ENCODE results near the gene MRPL17. TPM values are rescaled to one million over a fixed set of nuclear protein-coding genes. Genes with fewer than 3 reads are reported as not detected.

Gene MRPL17
- total RNA-seq (10 to 100 TPM in 4 of 5 experiments, 1 to 10 TPM in 1; 10.0 to 70.3 (median 26.4) TPM), polyA plus RNA-seq (10 to 100 TPM; 21.6 to 33.4 TPM), total RNA-seq (10.1 reads per million, percentile 36 among the genes with 10 or more reads in this experiment)

DNA sequence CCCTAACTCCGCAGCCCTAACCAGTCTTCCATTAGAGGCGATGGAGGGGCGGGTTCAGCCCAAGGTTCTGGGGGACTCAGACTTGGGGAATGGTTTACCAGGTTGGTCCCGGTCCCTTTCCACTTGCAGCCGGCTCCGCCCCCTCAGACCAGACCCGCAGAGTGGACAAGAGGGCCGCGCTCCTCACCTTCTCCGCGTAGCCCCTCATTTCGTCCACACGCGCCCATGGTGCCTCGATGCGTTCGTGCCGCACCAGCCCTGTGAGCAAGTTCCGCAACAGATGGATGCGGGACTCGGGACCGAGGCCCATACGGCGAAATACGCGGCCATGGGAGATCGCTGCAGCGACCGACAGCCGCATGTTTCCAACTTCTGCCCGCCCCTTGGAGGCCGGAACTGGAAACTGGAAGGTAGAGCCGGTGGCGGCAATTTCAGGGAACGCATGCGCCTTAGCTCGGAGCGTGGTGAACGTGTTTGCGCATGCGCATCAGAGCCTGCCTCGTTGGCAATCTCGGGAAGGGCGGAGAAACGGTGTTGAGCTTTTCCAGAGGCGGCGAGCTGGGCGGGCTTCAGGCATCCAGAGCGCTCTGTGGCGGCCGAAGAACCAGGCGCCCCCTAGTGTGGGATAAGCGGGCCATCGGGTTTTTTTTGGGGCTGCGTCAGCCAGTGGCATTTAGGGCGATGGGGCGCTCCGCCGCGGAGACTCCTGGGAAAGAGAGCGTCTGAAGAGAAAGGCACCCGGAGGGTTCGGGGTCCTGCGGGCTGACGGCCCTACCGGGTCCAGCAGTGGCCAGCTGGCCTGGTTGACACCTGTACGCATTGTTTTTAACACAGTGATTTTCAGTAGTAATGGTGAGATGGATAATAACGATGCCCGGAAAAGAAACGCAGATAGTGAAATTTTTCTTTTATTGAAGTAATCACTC is at the start of gene MRPL17:
Gene MRPL17, minus strand, starts transcription at position 405 of the 926 bp plus-strand sequence. Its CDS starts 44 bp downstream, at position 361.
- Mint-ChIP-seq H3K4me3 (peak within 1 kb of the TSS; percentile 83 to 99 (median 98)), H3K27me3 (peaks cover 0 to 3% (median 0%) of the 10 kb centered on the region in 5 donors), H3K4me1 (peaks cover 18 to 58% (median 44%) of the 10 kb centered on the region in 7 donors), H3K9me3 (peaks cover 0 to 5% (median 0%) of the 10 kb centered on the region in 11 donors), H3K36me3 (peaks cover 0 to 27% (median 11%) of the 10 kb centered on the region in 5 donors), H3K27ac (peak within 1 kb of the TSS; percentile 94 to 99 (median 99))
- POLR2A ChIA-PET, result interaction anchor here (0.9 to 7.3 kb wide), 23 partner anchors 11 to 304 kb away, joined by 3 to 170 read pairs (median 6); partner anchors contain the start of genes APBB1, ARFIP2, ILK and TAF10
- Histone ChIP-seq H3K9me3 (ENCODE audit: control insufficient read depth in 2 of 3, low read length in 3 of 3) (no peaks in the 10 kb centered on the region), H3K27ac (ENCODE audit: low read depth, low read length) (peak within 1 kb of the TSS; percentile 85), H3K36me3 (ENCODE audit: control insufficient read depth in 2 of 3, insufficient read depth in 3 of 3, low read length in 3 of 3) (peaks cover 0 to 9% (median 0%) of the 10 kb centered on the region in 3 experiments), H3K27me3 (ENCODE audit: control insufficient read depth in 2 of 2, insufficient read depth in 2 of 2, low read length in 2 of 2) (no peaks in the 10 kb centered on the region), H3K4me1 (ENCODE audit: control insufficient read depth in 2 of 2, insufficient read depth in 2 of 2, low read length in 2 of 2) (peaks cover 7 to 10% of the 10 kb centered on the region in 2 donors), H3K4me3 (ENCODE audit: low read length) (peak within 1 kb of the TSS; percentile 75)
- intact Hi-C loops (cut with micrococcal nuclease), result loop anchor here (1.0 to 5.0 kb wide), 21 partner anchors 9 to 449 kb away; partner anchors contain the start of genes ARFIP2 (in 2 of the 2), FHIP1B (in 2 of the 2), SMPD1 (in 2 of the 2) and TAF10 (in 2 of the 2)
- CTCF ChIA-PET, result interaction anchor here (0.6 to 2.8 kb wide), 32 partner anchors 9 to 466 kb away, joined by 3 to 41 read pairs (median 4); partner anchors contain the start of genes ILK, RRP8, TAF10 and TPP1
- ATAC-seq, result peak; percentile 99
- DNase-seq, result peak; percentile 95 to 100 (median 99)

DNA sequence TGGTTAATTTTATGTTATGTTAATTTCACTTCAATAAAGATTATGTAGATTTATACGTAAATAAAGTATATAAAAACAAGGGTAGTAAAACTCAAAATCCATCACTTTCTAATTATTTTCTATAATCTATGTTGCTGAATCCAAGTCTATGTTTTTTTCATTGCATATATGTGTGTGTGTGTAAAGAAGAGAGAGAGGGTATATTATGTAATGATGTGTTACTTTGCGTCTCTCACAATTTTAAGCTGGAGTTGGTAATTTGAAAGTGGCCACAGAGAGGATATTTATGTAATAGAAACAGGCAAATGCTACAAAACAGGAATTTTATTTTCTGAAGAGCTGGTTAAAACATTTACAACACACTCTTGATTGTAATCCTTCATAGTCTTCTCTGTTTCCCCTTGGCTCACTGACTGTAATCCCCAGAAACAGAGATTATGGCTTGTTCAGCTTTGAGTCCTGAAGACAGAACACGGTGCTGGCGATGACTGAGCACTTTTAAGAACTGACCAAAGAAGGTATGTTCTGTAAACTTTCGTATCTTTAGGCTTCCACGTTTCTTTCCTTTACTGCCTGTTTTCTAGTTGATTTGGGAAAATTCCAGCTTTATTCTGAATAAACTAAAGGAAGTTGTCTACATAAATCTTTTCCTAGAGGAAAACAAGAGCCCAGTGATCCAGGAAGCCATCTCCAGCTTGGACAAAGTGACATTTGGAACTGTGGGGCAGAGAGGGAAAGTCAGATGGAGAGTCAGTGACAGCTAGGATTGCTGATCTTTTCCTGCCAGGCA is 45.0 kb upstream of the MRPL17 start:
- intact Hi-C loops (cut with micrococcal nuclease), result no loop called here
- Histone ChIP-seq H3K9me3 (ENCODE audit: control insufficient read depth in 2 of 3, low read length in 3 of 3) (peaks cover 0 to 5% (median 0%) of the 10 kb centered on the region in 3 experiments), H3K27me3 (ENCODE audit: control insufficient read depth in 2 of 2, insufficient read depth in 2 of 2, low read length in 2 of 2) (no peaks in the 10 kb centered on the region), H3K36me3 (ENCODE audit: control insufficient read depth in 2 of 3, insufficient read depth in 3 of 3, low read length in 3 of 3) (peaks cover 0 to 17% (median 0%) of the 10 kb centered on the region in 3 experiments), H3K27ac (ENCODE audit: low read depth, low read length) (peak overlapping the region; percentile 32), H3K4me3 (ENCODE audit: low read length) (no peak overlapping the region), H3K4me1 (ENCODE audit: control insufficient read depth in 2 of 2, insufficient read depth in 2 of 2, low read length in 2 of 2) (peaks cover 36 to 45% of the 10 kb centered on the region in 2 donors)
- H3K4me3 Mint-ChIP-seq, result peak overlapping the region in 7 of 10 donors; percentile 22 to 78 (median 50)
- H3K4me1 Mint-ChIP-seq, result peaks cover 34 to 95% (median 73%) of the 10 kb centered on the region in 7 donors
- ChIA-PET CTCF (interaction anchor here (0.6 to 1.6 kb wide), 8 partner anchors 9 to 197 kb away, joined by 3 to 7 read pairs (median 4); no protein-coding TSS in a partner anchor), POLR2A (interaction anchor here (0.8 to 1.8 kb wide), 4 partner anchors 10 to 337 kb away, joined by 3 to 5 read pairs (median 4); no protein-coding TSS in a partner anchor)
- no peaks in the 10 kb centered on the region for H3K27me3 Mint-ChIP-seq
- H3K27ac Mint-ChIP-seq, result peak overlapping the region in 8 of 9 donors; percentile 37 to 91 (median 80)
- H3K9me3 Mint-ChIP-seq, result peaks cover 0 to 46% (median 20%) of the 10 kb centered on the region in 11 donors
- H3K36me3 Mint-ChIP-seq, result peaks cover 18 to 75% (median 59%) of the 10 kb centered on the region in 5 donors
- DNase-seq, result no peak
- ATAC-seq, result no peak

DNA sequence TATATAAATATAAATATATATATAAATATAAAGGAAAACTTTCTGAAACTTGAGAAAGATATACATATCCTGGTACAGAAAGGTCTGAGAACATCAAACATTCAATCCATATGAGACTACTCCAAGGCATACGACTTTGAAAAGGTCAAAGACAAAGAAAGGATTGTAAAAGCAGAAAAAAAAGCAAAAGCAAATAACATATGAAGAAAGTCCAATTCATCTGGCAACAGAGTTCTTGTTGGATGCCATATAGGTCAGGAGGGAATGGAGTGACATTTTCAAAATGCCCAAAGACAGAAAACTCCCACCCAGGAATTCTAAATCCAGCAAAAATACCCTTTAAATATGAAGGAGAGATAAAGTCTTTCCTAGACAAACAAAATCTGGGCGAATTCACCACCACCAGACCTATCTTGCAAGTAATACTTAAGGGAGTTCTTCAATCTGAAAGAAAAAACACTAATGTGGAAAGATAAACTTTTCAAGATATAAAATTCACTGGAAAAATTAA is 42.3 kb upstream of the MRPL17 start:
- peak overlapping the region in 4 of 10 donors; percentile 35 to 71 (median 59) for H3K4me3 Mint-ChIP-seq
- H3K27ac ChIP-seq (ENCODE audit: low read depth, low read length), result no peak overlapping the region
- no peaks in the 10 kb centered on the region for H3K27me3 Mint-ChIP-seq
- peaks cover 0 to 14% (median 11%) of the 10 kb centered on the region in 3 experiments for H3K9me3 ChIP-seq (ENCODE audit: control insufficient read depth in 2 of 3, low read length in 3 of 3)
- peaks cover 5 to 73% (median 32%) of the 10 kb centered on the region in 11 donors for H3K9me3 Mint-ChIP-seq
- H3K36me3 Mint-ChIP-seq, result peaks cover 35 to 95% (median 80%) of the 10 kb centered on the region in 5 donors
- H3K27ac Mint-ChIP-seq, result peak overlapping the region in 4 of 9 donors; percentile 76 to 91 (median 77)
- CTCF ChIA-PET, result interaction anchor here (1.9 kb wide), 1 partner anchor 21 kb away, joined by 5 read pairs; no protein-coding TSS in a partner anchor
- H3K4me3 ChIP-seq (ENCODE audit: low read length), result no peak overlapping the region
- no peaks in the 10 kb centered on the region for H3K27me3 ChIP-seq (ENCODE audit: control insufficient read depth in 2 of 2, insufficient read depth in 2 of 2, low read length in 2 of 2)
- no peak for ATAC-seq
- no peak for DNase-seq
- peaks cover 0 to 38% (median 11%) of the 10 kb centered on the region in 3 experiments for H3K36me3 ChIP-seq (ENCODE audit: control insufficient read depth in 2 of 3, insufficient read depth in 3 of 3, low read length in 3 of 3)
- peaks cover 49 to 98% (median 84%) of the 10 kb centered on the region in 7 donors for H3K4me1 Mint-ChIP-seq
- H3K4me1 ChIP-seq (ENCODE audit: control insufficient read depth in 2 of 2, insufficient read depth in 2 of 2, low read length in 2 of 2), result peaks cover 48 to 70% of the 10 kb centered on the region in 2 donors
- intact Hi-C loops (cut with micrococcal nuclease), result loop anchor here in 1 of 2 donors (1.0 kb wide), 1 partner anchor 8 kb away; no protein-coding TSS in a partner anchor
- POLR2A ChIA-PET, result no interaction called here

DNA sequence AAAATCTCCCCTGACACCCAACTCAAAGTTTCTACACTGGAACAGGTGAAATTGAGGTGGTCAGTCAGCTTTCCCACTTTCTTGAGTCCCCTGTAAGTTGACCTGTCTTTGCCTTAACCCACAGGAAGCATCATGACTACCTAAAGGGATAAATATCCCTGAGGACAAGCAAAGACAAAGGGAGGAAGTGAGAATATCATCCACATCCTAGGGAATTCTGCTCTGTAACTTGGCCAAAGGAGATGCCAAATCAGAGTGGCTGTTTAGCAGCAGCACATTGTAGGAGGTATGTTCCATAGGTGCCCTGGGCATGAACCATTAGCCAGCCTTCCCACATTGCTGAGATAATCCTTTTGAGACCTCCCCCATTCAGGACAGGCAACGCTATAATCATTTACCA is 40.9 kb upstream of the MRPL17 start:
- CTCF ChIA-PET, result interaction anchor here (0.8 to 5.5 kb wide), 6 partner anchors 9 to 32 kb away, joined by 3 to 26 read pairs (median 4); no protein-coding TSS in a partner anchor
- Mint-ChIP-seq H3K27ac (peak overlapping the region in 4 of 9 donors; percentile 5 to 91 (median 46)), H3K4me3 (peak overlapping the region in 5 of 10 donors; percentile 6 to 70 (median 40)), H3K9me3 (peaks cover 7 to 87% (median 37%) of the 10 kb centered on the region in 11 donors), H3K4me1 (peaks cover 47 to 98% (median 89%) of the 10 kb centered on the region in 7 donors), H3K27me3 (no peaks in the 10 kb centered on the region), H3K36me3 (peaks cover 40 to 97% (median 89%) of the 10 kb centered on the region in 5 donors)
- no peak overlapping the region for H3K27ac ChIP-seq (ENCODE audit: low read depth, low read length)
- intact Hi-C loops (cut with micrococcal nuclease), result no loop called here
- POLR2A ChIA-PET, result interaction anchor here (1.3 kb wide), 1 partner anchor 22 kb away, joined by 4 read pairs; no protein-coding TSS in a partner anchor
- DNase-seq, result no peak
- peaks cover 0 to 22% (median 14%) of the 10 kb centered on the region in 3 experiments for H3K9me3 ChIP-seq (ENCODE audit: control insufficient read depth in 2 of 3, low read length in 3 of 3)
- H3K27me3 ChIP-seq (ENCODE audit: control insufficient read depth in 2 of 2, insufficient read depth in 2 of 2, low read length in 2 of 2), result no peaks in the 10 kb centered on the region
- peaks cover 0 to 42% (median 11%) of the 10 kb centered on the region in 3 experiments for H3K36me3 ChIP-seq (ENCODE audit: control insufficient read depth in 2 of 3, insufficient read depth in 3 of 3, low read length in 3 of 3)
- H3K4me1 ChIP-seq (ENCODE audit: control insufficient read depth in 2 of 2, insufficient read depth in 2 of 2, low read length in 2 of 2), result peaks cover 55 to 72% of the 10 kb centered on the region in 2 donors
- H3K4me3 ChIP-seq (ENCODE audit: low read length), result no peak overlapping the region
- no peak for ATAC-seq

DNA sequence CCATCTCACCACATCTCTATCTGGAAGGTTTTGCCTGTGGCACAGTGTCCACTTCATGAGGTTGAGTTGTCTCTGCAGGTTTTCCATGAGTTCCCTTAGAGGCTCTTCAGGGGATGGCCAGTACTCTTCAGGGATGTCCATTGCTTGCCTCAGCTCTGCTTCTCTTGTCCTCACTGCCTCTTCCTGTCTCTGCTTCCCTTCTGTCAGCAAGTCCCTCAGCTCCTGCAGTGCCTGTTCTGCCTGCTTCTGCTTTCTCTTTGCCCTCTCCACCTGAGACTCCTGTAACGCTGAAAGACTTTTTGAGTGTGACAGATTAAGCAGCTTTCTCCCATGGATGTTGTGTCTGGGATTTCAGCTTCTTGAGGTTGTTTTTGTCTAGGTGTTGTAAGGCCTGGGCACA is 38.2 kb upstream of the MRPL17 start:
- Histone ChIP-seq H3K36me3 (ENCODE audit: control insufficient read depth in 2 of 3, insufficient read depth in 3 of 3, low read length in 3 of 3) (peaks cover 0 to 40% (median 11%) of the 10 kb centered on the region in 3 experiments), H3K4me1 (ENCODE audit: control insufficient read depth in 2 of 2, insufficient read depth in 2 of 2, low read length in 2 of 2) (peaks cover 37 to 47% of the 10 kb centered on the region in 2 donors), H3K27me3 (ENCODE audit: control insufficient read depth in 2 of 2, insufficient read depth in 2 of 2, low read length in 2 of 2) (no peaks in the 10 kb centered on the region), H3K9me3 (ENCODE audit: control insufficient read depth in 2 of 3, low read length in 3 of 3) (peaks cover 0 to 44% (median 17%) of the 10 kb centered on the region in 3 experiments), H3K27ac (ENCODE audit: low read depth, low read length) (peak overlapping the region; percentile 39), H3K4me3 (ENCODE audit: low read length) (peak overlapping the region; percentile 7)
- H3K27me3 Mint-ChIP-seq, result no peaks in the 10 kb centered on the region
- peaks cover 35 to 85% (median 80%) of the 10 kb centered on the region in 7 donors for H3K4me1 Mint-ChIP-seq
- intact Hi-C loops (cut with micrococcal nuclease), result no loop called here
- H3K36me3 Mint-ChIP-seq, result peaks cover 31 to 96% (median 84%) of the 10 kb centered on the region in 5 donors
- DNase-seq (no peak), ATAC-seq (no peak)
- peak overlapping the region; percentile 6 to 79 (median 58) for H3K4me3 Mint-ChIP-seq
- H3K9me3 Mint-ChIP-seq, result peaks cover 6 to 98% (median 40%) of the 10 kb centered on the region in 11 donors
- ChIA-PET CTCF (interaction anchor here (0.5 to 5.5 kb wide), 5 partner anchors 14 to 190 kb away, joined by 3 to 26 read pairs (median 4); no protein-coding TSS in a partner anchor), POLR2A (interaction anchor here (1.0 to 3.5 kb wide), 3 partner anchors 11 to 25 kb away, joined by 3 to 14 read pairs (median 3); no protein-coding TSS in a partner anchor)
- H3K27ac Mint-ChIP-seq, result peak overlapping the region; percentile 30 to 92 (median 84)
